HG02610 (cell line): ENCODE measurements around the gene PKNOX2.

Experiments used
- ATAC-seq: cut with Tn5 transposase; IDR thresholded peaks from one replicate; pipeline ENCODE4 v1.9.1; 2021; ENCODE audit warnings: mild to moderate bottlenecking, moderate library complexity; ENCODE audit not compliant: unreplicated experiment

PKNOX2 gene

GRCh38 chr11:125305345-125305744, 140.8 kb downstream of the PKNOX2 start:
- no peak for ATAC-seq

- ATAC-seq, result no peak
Measured at GRCh38 chr11:125306476-125306875, 141.9 kb downstream of the PKNOX2 start.

GRCh38 chr11:125308246-125308645, 143.7 kb downstream of the PKNOX2 start:
- ATAC-seq, result no peak

- no peak for ATAC-seq
Measured at GRCh38 chr11:125312391-125312790, 147.8 kb downstream of the PKNOX2 start.

- no peak for ATAC-seq
Measured at GRCh38 chr11:125312812-125313211, 148.3 kb downstream of the PKNOX2 start.

- no peak for ATAC-seq
Measured at GRCh38 chr11:125313271-125314219, 149.0 kb downstream of the PKNOX2 start.

GRCh38 chr11:125314276-125315078, 149.9 kb downstream of the PKNOX2 start:
- ATAC-seq, result no peak

GRCh38 chr11:125315079-125315740, 150.7 kb downstream of the PKNOX2 start:
- no peak for ATAC-seq

- ATAC-seq, result no peak
Measured at GRCh38 chr11:125317416-125317815, 152.9 kb downstream of the PKNOX2 start.

- no peak for ATAC-seq
Measured at GRCh38 chr11:125319649-125320048, 155.1 kb downstream of the PKNOX2 start.

GRCh38 chr11:125320347-125321076, 156.0 kb downstream of the PKNOX2 start:
- no peak for ATAC-seq

- ATAC-seq, result no peak
Measured at GRCh38 chr11:125322289-125322688, 157.7 kb downstream of the PKNOX2 start.

- ATAC-seq, result no peak
Measured at GRCh38 chr11:125325196-125325595, 160.6 kb downstream of the PKNOX2 start.

GRCh38 chr11:125326126-125326525, 161.6 kb downstream of the PKNOX2 start:
- ATAC-seq, result no peak

- no peak for ATAC-seq
Measured at GRCh38 chr11:125327518-125328224, 163.1 kb downstream of the PKNOX2 start.

GRCh38 chr11:125328225-125328580, 163.7 kb downstream of the PKNOX2 start:
- no peak for ATAC-seq

GRCh38 chr11:125329786-125330185, 165.2 kb downstream of the PKNOX2 start:
- no peak for ATAC-seq

- ATAC-seq, result no peak
Measured at GRCh38 chr11:125330462-125331325, 166.1 kb downstream of the PKNOX2 start.
